GM21825 (cell line): ENCODE measurements around the gene SERPINB8.

Experiments
- ATAC-seq: cut with Tn5 transposase; IDR thresholded peaks from one replicate; pipeline ENCODE4 v1.9.1; 2021; ENCODE audit warnings: mild to moderate bottlenecking, moderate library complexity; ENCODE audit not compliant: unreplicated experiment

SERPINB8 gene

GRCh38 chr18:64011513-64011912, 41.6 kb downstream of the SERPINB8 start:
- no peak for ATAC-seq

- no peak for ATAC-seq
Observed at GRCh38 chr18:64017870-64018269, 48.0 kb downstream of the SERPINB8 start.

- ATAC-seq: no peak
Observed at GRCh38 chr18:64019922-64020756, 50.3 kb downstream of the SERPINB8 start.

- no peak for ATAC-seq
Observed at GRCh38 chr18:64026350-64026749, 56.5 kb downstream of the SERPINB8 start.

GRCh38 chr18:64027931-64028695, 58.2 kb downstream of the SERPINB8 start:
- peak; percentile 62 for ATAC-seq

- no peak for ATAC-seq
Observed at GRCh38 chr18:64029096-64029495, 59.2 kb downstream of the SERPINB8 start.

GRCh38 chr18:64031411-64031810, 61.5 kb downstream of the SERPINB8 start:
- ATAC-seq: no peak

- no peak for ATAC-seq
Observed at GRCh38 chr18:64032312-64032711, 62.4 kb downstream of the SERPINB8 start.

- ATAC-seq: peak; percentile 62
Observed at GRCh38 chr18:64037812-64038414, 68.0 kb downstream of the SERPINB8 start.
